Keratinocyte (primary cell): ENCODE measurements around the gene PYCR2. TPM values are rescaled to one million over a fixed set of nuclear protein-coding genes. Genes with fewer than 3 reads are reported as not detected.

Experiments
- DNase-seq: peaks from one replicate; pipeline ENCODE4 v3.0.0-alpha.2; 2011; ENCODE audit warnings: low read depth, missing footprints, low spot score
- FAIRE-seq: peaks from 2 replicates; lab custom pipeline; 2011; peaks lifted over from hg19 to GRCh38; lab: Jason Lieb, UNC
- H2AFZ ChIP-seq: 2 replicates; pipeline ENCODE4 v1.6.0; 2012; ENCODE audit warnings: low read length, control low read depth, inconsistent platforms; ENCODE audit not compliant: control insufficient read depth
- H3K27ac ChIP-seq: 2 replicates; pipeline ENCODE4 v1.5.1; 2011; ENCODE audit warnings: low read length; ENCODE audit not compliant: control insufficient read depth, insufficient read depth
- H3K27me3 ChIP-seq: 3 replicates; pipeline ENCODE4 v1.6.0; 2011; ENCODE audit warnings: low read length; ENCODE audit not compliant: control insufficient read depth, insufficient read depth; ENCODE audit errors: extremely low read depth
- H3K36me3 ChIP-seq, 2 experiments: 2 replicates in 1 of 2; 3 replicates in 1 of 2; pipeline ENCODE4 v1.5.1; 2011; ENCODE audit warnings: low read length in 2 of 2, mild to moderate bottlenecking in 1 of 2; ENCODE audit not compliant: control insufficient read depth in 2 of 2, insufficient read depth in 2 of 2; ENCODE audit errors: extremely low read depth in 1 of 2
- H3K4me1 ChIP-seq: 3 replicates; pipeline ENCODE4 v1.5.1; 2011; ENCODE audit warnings: low read length; ENCODE audit not compliant: control insufficient read depth, insufficient read depth; ENCODE audit errors: extremely low read depth
- H3K4me2 ChIP-seq: 3 replicates; pipeline ENCODE4 v1.6.0; 2011; ENCODE audit warnings: low read depth, low read length; ENCODE audit not compliant: control insufficient read depth, insufficient read depth; ENCODE audit errors: extremely low read depth
- H3K4me3 ChIP-seq, 3 experiments: fragments of 200-600 bp in 1 of 3; sonication (generic) in 1 of 3; 2 replicates in 2 of 3; 3 replicates in 1 of 3; pipeline ENCODE4 v1.5.1; 2011 to 2016; ENCODE audit warnings: low read length in 3 of 3, mild to moderate bottlenecking in 3 of 3, control low read depth in 2 of 3, inconsistent platforms in 1 of 3, low read depth in 1 of 3, mixed read lengths in 1 of 3, mixed run types in 1 of 3, moderate library complexity in 1 of 3; ENCODE audit not compliant: control insufficient read depth in 2 of 3, insufficient read depth in 2 of 3; ENCODE audit errors: extremely low read depth in 1 of 3
- H3K79me2 ChIP-seq: 2 replicates; pipeline ENCODE4 v1.6.0; 2012; ENCODE audit warnings: low read length; ENCODE audit not compliant: control insufficient read depth, insufficient read depth
- H3K9ac ChIP-seq: 3 replicates; pipeline ENCODE4 v1.6.0; 2011; ENCODE audit warnings: low read length; ENCODE audit not compliant: control insufficient read depth, insufficient read depth; ENCODE audit errors: extremely low read depth
- H3K9me1 ChIP-seq: 3 replicates; pipeline ENCODE4 v1.6.0; 2011; ENCODE audit warnings: low read length; ENCODE audit not compliant: control insufficient read depth, insufficient read depth; ENCODE audit errors: extremely low read depth
- H3K9me3 ChIP-seq: 2 replicates; pipeline ENCODE4 v1.5.1; 2012; ENCODE audit warnings: low read depth, low read length; ENCODE audit not compliant: control insufficient read depth
- H4K20me1 ChIP-seq: 3 replicates; pipeline ENCODE4 v1.6.0; 2011; ENCODE audit warnings: low read length; ENCODE audit not compliant: control insufficient read depth, insufficient read depth; ENCODE audit errors: extremely low read depth
- EZH2 ChIP-seq: IDR thresholded peaks from one replicate; pipeline ENCODE4 v1.6.1; 2012; ENCODE audit warnings: inconsistent platforms, mild to moderate bottlenecking, low read length, moderate library complexity
- dilution Hi-C: fragments of 300-500 bp; cut with MboI; formaldehyde crosslinking; loops from one replicate; pipeline ENCODE4 v1.7.0; 2020; ENCODE audit warnings: low sequenced_read_pairs; ENCODE audit not compliant: extremely low pct_ligation_motif_present
- polyA plus RNA-seq, 5 experiments: library from polyadenylated mRNA; depleted of rRNA in 3 of 5; stranded (reverse) in 3 of 5; stranded (forward) in 1 of 5; unstranded in 1 of 5; fragments of >200 nt; gene quantifications; 1 replicate in 1 of 5; 2 replicates in 3 of 5; 3 replicates in 1 of 5; pipeline versions ENCODE4 v1.2.1 to v1.2.3, GENCODE V29; 2011 to 2012; ENCODE audit warnings: missing spikeins in 2 of 5, low read depth in 1 of 5, low replicate concordance in 1 of 5
- TF ChIP-seq, protein P1 (sequence below), 3 experiments: IDR thresholded peaks in 1 of 3; conservative IDR thresholded peaks in 1 of 3; optimal IDR thresholded peaks in 1 of 3; 2 replicates in 2 of 3; 3 replicates in 1 of 3; pipeline versions ENCODE3 to v1.5.1; 2011; ENCODE audit warnings: low read length in 3 of 3, mild to moderate bottlenecking in 3 of 3, moderate library complexity in 2 of 3, control low read depth in 1 of 3, inconsistent platforms in 1 of 3; ENCODE audit not compliant: insufficient read depth in 2 of 3; ENCODE audit errors: extremely low read depth in 1 of 3

PYCR2 gene
- polyA plus RNA-seq, 1 donor (not counting 4 experiments of a cell fraction or from before 2014, with no cell fraction given): 45.5 TPM

DNA sequence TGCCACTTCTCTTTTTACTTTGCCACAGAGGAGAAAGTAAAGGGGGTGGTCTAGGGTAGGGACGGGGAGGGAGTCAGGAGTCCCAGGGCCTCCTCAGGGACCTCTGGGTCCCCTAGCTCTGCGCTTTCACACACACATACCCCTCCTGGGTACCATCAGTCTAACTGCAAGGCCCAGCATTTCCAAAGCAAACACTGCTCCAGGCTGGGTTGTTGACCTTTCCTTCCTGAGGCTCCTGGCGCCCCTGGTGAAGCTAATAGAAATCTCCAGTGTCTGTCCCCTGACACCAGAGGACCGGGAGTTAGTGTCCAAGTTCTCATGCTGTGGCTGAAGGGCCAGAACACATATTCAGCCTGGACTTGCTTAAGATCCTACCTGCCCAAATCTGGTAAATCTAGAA, 45.8 kb downstream of the PYCR2 start:
- Histone ChIP-seq H3K79me2 (peaks cover 7% of the 10 kb centered on the region), H3K36me3 (peaks cover 11 to 14% of the 10 kb centered on the region in 2 experiments), H3K4me1 (peaks cover 33% of the 10 kb centered on the region), H3K27ac (no peak overlapping the region), H3K27me3 (no peaks in the 10 kb centered on the region), H3K9me1 (peaks cover 6% of the 10 kb centered on the region), H3K9me3 (no peaks in the 10 kb centered on the region), H3K4me3 (no peak overlapping the region), H2AFZ (no peak overlapping the region), H4K20me1 (peaks cover 26% of the 10 kb centered on the region), H3K4me2 (no peak overlapping the region), H3K9ac (no peak overlapping the region)
- no peak for DNase-seq
- dilution Hi-C loops: no loop called here
- no peak for FAIRE-seq
- TF ChIP-seq, protein P1, sequence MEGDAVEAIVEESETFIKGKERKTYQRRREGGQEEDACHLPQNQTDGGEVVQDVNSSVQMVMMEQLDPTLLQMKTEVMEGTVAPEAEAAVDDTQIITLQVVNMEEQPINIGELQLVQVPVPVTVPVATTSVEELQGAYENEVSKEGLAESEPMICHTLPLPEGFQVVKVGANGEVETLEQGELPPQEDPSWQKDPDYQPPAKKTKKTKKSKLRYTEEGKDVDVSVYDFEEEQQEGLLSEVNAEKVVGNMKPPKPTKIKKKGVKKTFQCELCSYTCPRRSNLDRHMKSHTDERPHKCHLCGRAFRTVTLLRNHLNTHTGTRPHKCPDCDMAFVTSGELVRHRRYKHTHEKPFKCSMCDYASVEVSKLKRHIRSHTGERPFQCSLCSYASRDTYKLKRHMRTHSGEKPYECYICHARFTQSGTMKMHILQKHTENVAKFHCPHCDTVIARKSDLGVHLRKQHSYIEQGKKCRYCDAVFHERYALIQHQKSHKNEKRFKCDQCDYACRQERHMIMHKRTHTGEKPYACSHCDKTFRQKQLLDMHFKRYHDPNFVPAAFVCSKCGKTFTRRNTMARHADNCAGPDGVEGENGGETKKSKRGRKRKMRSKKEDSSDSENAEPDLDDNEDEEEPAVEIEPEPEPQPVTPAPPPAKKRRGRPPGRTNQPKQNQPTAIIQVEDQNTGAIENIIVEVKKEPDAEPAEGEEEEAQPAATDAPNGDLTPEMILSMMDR (optimal IDR thresholded peaks at IDR 0.05 in 1 of 3, IDR thresholded peaks at IDR 0.05 in 1 of 3, conservative IDR thresholded peaks at IDR 0.05 in 1 of 3; ENCODE audit: extremely low read depth in 1 of 3, insufficient read depth in 2 of 3, low read length in 3 of 3): no peak
- no peak for TF ChIP-seq EZH2

DNA sequence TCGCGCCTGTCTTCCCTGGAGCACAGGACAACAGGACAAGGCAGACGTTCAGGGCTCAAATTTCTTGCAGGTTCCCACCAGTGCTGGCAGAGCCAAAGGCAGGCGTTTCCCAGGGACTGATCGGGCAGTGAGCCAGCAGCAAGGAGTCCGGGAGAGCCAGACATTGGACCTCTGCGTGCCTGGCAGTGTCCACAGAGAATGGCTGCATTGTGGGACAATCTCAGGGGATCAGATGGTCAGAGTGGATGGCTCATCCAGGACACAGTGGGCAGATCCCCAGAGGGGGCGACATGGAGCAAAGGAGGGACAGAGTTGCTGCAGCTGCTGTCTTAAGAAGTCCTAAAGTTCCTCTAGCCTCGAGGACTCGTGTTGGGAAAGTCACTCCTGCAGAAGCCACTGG, 46.5 kb downstream of the PYCR2 start:
- peaks cover 29% of the 10 kb centered on the region for H3K4me1 ChIP-seq
- FAIRE-seq (no peak), DNase-seq (no peak)
- H3K4me2 ChIP-seq: no peak overlapping the region
- H3K4me3 ChIP-seq: no peak overlapping the region
- H2AFZ ChIP-seq: no peak overlapping the region
- H3K9ac ChIP-seq: no peak overlapping the region
- peaks cover 7% of the 10 kb centered on the region for H3K79me2 ChIP-seq
- peaks cover 26% of the 10 kb centered on the region for H4K20me1 ChIP-seq
- H3K9me1 ChIP-seq: peaks cover 6% of the 10 kb centered on the region
- H3K27ac ChIP-seq: no peak overlapping the region
- no peaks in the 10 kb centered on the region for H3K27me3 ChIP-seq
- dilution Hi-C loops: no loop called here
- no peak for TF ChIP-seq EZH2
- TF ChIP-seq, protein P1 (optimal IDR thresholded peaks at IDR 0.05 in 1 of 3, IDR thresholded peaks at IDR 0.05 in 1 of 3, conservative IDR thresholded peaks at IDR 0.05 in 1 of 3; ENCODE audit: extremely low read depth in 1 of 3, insufficient read depth in 2 of 3, low read length in 3 of 3): peak; percentile 35 to 63 (median 59)
- H3K36me3 ChIP-seq: peaks cover 11 to 14% of the 10 kb centered on the region in 2 experiments
- H3K9me3 ChIP-seq: no peaks in the 10 kb centered on the region
